ENCODE data around the gene MYEF2.

The MYEF2 gene, protein sequence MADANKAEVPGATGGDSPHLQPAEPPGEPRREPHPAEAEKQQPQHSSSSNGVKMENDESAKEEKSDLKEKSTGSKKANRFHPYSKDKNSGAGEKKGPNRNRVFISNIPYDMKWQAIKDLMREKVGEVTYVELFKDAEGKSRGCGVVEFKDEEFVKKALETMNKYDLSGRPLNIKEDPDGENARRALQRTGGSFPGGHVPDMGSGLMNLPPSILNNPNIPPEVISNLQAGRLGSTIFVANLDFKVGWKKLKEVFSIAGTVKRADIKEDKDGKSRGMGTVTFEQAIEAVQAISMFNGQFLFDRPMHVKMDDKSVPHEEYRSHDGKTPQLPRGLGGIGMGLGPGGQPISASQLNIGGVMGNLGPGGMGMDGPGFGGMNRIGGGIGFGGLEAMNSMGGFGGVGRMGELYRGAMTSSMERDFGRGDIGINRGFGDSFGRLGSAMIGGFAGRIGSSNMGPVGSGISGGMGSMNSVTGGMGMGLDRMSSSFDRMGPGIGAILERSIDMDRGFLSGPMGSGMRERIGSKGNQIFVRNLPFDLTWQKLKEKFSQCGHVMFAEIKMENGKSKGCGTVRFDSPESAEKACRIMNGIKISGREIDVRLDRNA

GRCh38 chr15:48177766-48178647 is at the start of gene MYEF2:
TSS of gene MYEF2 (minus strand) at chr15:48178295. CDS start at chr15:48178237, 58 bp downstream.
- Histone ChIP-seq H3K36me3 (ENCODE audit: insufficient read depth, low read length) (no peaks in the 10 kb centered on the region), H3K4me1 (ENCODE audit: insufficient read depth, low read length) (peaks cover 12% of the 10 kb centered on the region; the same call in 1 of the 2 replicates), H3K9ac (ENCODE audit: low read depth, low read length) (peak within 1 kb of the TSS; percentile 88), H3K9me3 (ENCODE audit: control insufficient read depth, insufficient read depth, low read length) (no peaks in the 10 kb centered on the region)

DNA sequence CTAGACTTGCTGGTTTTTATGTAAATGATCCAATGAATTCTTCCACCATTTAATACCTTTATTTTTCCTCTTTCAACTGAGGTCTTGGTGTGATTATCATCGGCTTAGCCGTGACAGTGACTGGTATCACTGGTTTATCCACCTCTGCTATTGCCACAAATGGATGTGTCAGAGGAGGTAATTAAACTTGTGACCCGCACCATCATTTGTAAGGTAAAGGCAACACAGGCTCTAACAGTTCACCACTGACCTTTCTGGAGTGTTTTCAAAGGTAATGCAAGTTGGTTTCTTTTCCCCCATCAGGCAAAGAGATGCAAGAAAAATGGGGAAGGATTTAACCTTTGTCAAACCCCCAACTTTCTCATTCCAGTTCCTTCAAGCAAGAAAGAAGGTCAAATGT is 47.7 kb upstream of the MYEF2 start:
- Histone ChIP-seq H3K9ac (ENCODE audit: low read depth, low read length) (no peak overlapping the region), H3K36me3 (ENCODE audit: insufficient read depth, low read length) (no peaks in the 10 kb centered on the region), H3K4me1 (ENCODE audit: insufficient read depth, low read length) (no peaks in the 10 kb centered on the region), H3K9me3 (ENCODE audit: control insufficient read depth, insufficient read depth, low read length) (no peaks in the 10 kb centered on the region)

- H3K9ac ChIP-seq (ENCODE audit: low read depth, low read length), result no peak overlapping the region
- H3K36me3 ChIP-seq (ENCODE audit: insufficient read depth, low read length), result no peaks in the 10 kb centered on the region
- no peaks in the 10 kb centered on the region for H3K9me3 ChIP-seq (ENCODE audit: control insufficient read depth, insufficient read depth, low read length)
- no peaks in the 10 kb centered on the region for H3K4me1 ChIP-seq (ENCODE audit: insufficient read depth, low read length)
Observed at GRCh38 chr15:48222627-48223026, 44.5 kb upstream of the MYEF2 start.

DNA sequence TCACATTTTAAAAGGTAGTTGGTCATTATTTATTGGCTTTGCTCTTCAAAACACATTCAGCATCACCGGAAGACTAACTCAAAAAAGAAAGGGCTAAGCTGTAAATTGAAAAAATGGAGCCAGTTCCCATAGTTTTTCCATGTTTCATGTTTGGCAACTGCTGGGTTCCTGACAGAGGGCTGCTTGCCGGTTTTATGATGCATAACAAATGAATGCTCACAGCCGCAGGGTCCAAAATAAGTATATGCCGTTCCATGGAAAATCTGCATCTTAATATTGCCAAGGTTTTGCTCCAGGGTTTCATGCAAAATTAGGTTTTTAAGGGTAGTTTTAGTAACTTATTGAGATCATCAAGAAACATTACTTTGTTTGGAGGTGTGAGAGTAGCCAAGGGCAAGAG is 43.8 kb upstream of the MYEF2 start:
- Histone ChIP-seq H3K9me3 (ENCODE audit: control insufficient read depth, insufficient read depth, low read length) (no peaks in the 10 kb centered on the region), H3K4me1 (ENCODE audit: insufficient read depth, low read length) (no peaks in the 10 kb centered on the region), H3K9ac (ENCODE audit: low read depth, low read length) (no peak overlapping the region), H3K36me3 (ENCODE audit: insufficient read depth, low read length) (no peaks in the 10 kb centered on the region)

DNA sequence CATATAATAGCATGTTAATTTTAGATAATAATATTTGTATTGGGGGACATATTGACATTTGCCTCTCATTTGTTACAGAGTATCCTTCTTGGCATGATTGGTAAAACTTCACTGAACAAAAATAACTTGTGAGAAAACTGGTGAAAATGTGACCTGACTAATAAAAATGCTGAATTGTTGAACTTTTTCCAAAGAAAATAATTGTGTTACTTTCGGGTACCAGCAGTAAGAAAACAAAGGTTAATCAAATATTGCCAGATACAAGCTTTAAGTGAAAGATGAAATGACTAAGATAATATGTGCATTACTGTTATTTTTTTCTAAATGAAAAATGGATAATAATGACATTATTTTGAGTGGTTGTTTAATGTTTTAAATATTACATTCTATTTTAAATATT is 43.2 kb upstream of the MYEF2 start:
- Histone ChIP-seq H3K9me3 (ENCODE audit: control insufficient read depth, insufficient read depth, low read length) (no peaks in the 10 kb centered on the region), H3K9ac (ENCODE audit: low read depth, low read length) (no peak overlapping the region), H3K36me3 (ENCODE audit: insufficient read depth, low read length) (no peaks in the 10 kb centered on the region), H3K4me1 (ENCODE audit: insufficient read depth, low read length) (no peaks in the 10 kb centered on the region)

DNA sequence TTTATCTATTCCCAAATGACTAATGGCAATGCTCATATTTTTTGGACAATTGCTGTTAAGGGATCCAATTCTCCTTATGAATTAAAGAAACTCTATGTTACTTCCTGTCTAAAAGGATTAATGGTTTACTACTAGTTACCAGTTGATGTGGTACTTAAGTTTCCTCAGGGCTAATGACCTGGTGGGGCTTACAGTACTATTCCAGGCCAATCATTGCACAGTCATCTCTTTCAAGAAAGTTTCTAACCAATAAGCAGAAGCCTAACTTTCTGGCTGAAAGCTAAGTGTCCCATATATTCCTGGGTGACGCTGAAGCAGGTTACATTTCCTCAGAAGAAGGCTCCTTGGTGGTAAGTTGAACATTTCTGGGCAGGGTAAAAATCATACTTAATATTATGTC is 27.9 kb upstream of the MYEF2 start, which contains the start of gene SLC12A1:
Gene SLC12A1 (plus strand): TSS at position 322 of the 400 bp plus-strand sequence. CDS start 1,418 bp downstream, outside the sequence.
- Histone ChIP-seq H3K9ac (ENCODE audit: low read depth, low read length) (no peak within 1 kb of the TSS), H3K36me3 (ENCODE audit: insufficient read depth, low read length) (no peaks in the 10 kb centered on the region), H3K9me3 (ENCODE audit: control insufficient read depth, insufficient read depth, low read length) (no peaks in the 10 kb centered on the region), H3K4me1 (ENCODE audit: insufficient read depth, low read length) (0 out of 2 replicates have a peak, but pooled peaks cover 3% of the 10 kb centered on the region)

DNA sequence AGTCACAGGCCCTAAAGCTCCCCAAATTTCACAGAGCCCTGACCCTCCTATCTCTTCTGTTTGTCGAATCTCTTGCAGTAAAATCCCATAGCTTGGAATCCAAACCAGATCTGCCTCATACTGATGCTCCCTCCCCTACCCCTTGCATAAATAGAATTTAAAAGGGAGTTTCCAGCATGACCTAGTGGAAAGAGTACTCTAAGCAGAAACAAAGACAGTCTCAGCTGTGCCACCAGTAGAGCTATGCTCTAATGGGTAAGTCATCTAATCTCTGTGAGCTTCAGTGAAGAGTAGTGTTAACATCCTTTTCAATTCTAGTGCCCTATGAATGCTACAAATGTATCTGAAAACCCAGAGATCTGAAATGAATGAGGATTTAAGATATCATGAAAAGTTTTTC is 24.0 kb upstream of the MYEF2 start:
- H3K4me1 ChIP-seq (ENCODE audit: insufficient read depth, low read length), result 0 out of 2 replicates have a peak, but pooled peaks cover 3% of the 10 kb centered on the region
- H3K9me3 ChIP-seq (ENCODE audit: control insufficient read depth, insufficient read depth, low read length), result no peaks in the 10 kb centered on the region
- H3K9ac ChIP-seq (ENCODE audit: low read depth, low read length), result no peak overlapping the region
- H3K36me3 ChIP-seq (ENCODE audit: insufficient read depth, low read length), result no peaks in the 10 kb centered on the region

DNA sequence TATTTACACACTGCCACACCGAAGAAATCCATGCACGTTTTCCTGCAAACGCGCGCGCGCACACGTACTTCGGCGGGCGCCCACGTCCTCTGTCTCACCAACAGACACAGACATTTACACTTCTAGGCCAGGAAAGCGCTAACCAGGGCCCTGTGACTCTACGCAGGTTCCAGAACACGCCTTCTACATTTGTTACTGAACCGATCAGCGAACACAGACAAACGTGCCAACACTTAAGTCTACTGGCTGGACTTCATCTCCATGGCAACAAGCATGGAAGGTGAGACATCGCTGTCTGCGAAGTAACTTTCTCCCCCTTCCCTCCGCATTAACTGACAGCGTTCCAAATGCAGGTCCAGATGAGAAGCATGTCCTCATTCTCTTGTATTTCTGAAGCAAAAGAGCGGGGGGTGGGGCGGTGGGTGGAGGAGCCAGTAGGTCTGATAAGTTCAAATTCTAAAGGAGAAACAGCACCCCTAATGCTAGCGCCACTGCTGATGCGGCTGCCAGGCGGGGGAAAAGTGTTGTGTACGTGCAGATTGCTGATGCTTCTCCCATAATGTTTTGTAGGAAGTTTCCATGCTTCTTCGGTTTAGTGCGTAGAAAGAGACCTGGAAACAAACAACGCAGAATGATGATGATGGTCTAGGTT is 13.6 kb upstream of the MYEF2 start, which contains the start of gene CTXN2:
Gene CTXN2 (plus strand): TSS at position 92 of the 652 bp plus-strand sequence. CDS start 9,636 bp downstream, outside the sequence.
- Histone ChIP-seq H3K36me3 (ENCODE audit: insufficient read depth, low read length) (no peaks in the 10 kb centered on the region), H3K9me3 (ENCODE audit: control insufficient read depth, insufficient read depth, low read length) (no peaks in the 10 kb centered on the region), H3K9ac (ENCODE audit: low read depth, low read length) (peak within 1 kb of the TSS; percentile 34; the same call in 1 of the 2 replicates), H3K4me1 (ENCODE audit: insufficient read depth, low read length) (no peaks in the 10 kb centered on the region)

DNA sequence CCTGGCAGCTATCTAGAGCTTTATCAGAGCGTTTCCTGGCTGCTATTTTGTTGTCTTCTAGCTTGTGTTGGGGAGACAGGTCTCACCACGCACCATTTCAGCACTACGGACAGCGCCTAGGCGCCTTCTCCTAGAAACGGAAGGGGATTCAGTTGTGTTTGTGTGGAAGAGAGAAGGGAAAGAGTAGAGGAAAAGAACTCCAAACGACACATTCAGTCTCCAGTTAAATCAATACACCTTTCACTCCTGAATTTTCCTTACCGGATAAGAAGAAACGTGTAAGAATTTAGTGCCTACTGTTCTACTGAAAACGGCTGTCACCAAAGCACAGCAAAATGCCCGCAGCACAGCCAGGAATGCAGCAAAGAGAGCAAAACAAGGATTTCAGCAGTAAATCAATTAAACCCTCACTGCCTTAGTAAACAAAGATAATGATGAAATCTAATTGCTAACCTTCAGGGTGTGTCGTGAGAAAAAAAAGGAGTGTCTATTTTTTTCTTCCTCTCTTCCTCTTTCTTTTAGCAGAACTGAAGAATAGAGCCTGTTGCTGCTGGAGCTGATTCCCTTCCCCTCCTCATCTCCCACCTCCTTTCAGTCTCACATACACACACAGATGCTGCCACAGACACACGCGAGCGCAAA is 13.0 kb upstream of the MYEF2 start:
- Histone ChIP-seq H3K9ac (ENCODE audit: low read depth, low read length) (peak overlapping the region; percentile 34; the same call in 1 of the 2 replicates), H3K4me1 (ENCODE audit: insufficient read depth, low read length) (no peaks in the 10 kb centered on the region), H3K36me3 (ENCODE audit: insufficient read depth, low read length) (no peaks in the 10 kb centered on the region), H3K9me3 (ENCODE audit: control insufficient read depth, insufficient read depth, low read length) (no peaks in the 10 kb centered on the region)

GRCh38 chr15:48186271-48186670 is 8.2 kb upstream of the MYEF2 start:
- Histone ChIP-seq H3K9me3 (ENCODE audit: control insufficient read depth, insufficient read depth, low read length) (no peaks in the 10 kb centered on the region; the same call in none of the 2 replicates), H3K9ac (ENCODE audit: low read depth, low read length) (no peak overlapping the region), H3K36me3 (ENCODE audit: insufficient read depth, low read length) (no peaks in the 10 kb centered on the region), H3K4me1 (ENCODE audit: insufficient read depth, low read length) (no peaks in the 10 kb centered on the region)

DNA sequence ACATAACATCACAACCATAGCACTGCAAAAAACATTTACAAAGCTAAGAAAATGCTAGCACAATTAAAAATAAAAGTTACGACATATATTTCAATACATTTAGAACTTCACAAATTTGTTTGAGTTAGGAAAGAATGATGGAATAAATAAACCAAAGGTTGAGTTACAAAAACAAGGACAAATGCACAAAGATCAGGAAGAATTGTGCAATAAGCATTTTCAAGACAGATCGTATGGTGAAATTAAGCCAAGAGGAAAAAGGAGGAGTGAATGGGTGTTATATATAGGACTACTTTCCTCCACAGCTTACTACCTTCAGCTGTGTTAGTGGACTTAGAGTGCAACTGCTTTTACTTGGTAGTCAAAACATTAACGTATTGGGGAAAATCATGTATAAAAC is 7.4 kb upstream of the MYEF2 start:
- Histone ChIP-seq H3K9me3 (ENCODE audit: control insufficient read depth, insufficient read depth, low read length) (no peaks in the 10 kb centered on the region; the same call in none of the 2 replicates), H3K36me3 (ENCODE audit: insufficient read depth, low read length) (no peaks in the 10 kb centered on the region), H3K9ac (ENCODE audit: low read depth, low read length) (no peak overlapping the region), H3K4me1 (ENCODE audit: insufficient read depth, low read length) (no peaks in the 10 kb centered on the region)

DNA sequence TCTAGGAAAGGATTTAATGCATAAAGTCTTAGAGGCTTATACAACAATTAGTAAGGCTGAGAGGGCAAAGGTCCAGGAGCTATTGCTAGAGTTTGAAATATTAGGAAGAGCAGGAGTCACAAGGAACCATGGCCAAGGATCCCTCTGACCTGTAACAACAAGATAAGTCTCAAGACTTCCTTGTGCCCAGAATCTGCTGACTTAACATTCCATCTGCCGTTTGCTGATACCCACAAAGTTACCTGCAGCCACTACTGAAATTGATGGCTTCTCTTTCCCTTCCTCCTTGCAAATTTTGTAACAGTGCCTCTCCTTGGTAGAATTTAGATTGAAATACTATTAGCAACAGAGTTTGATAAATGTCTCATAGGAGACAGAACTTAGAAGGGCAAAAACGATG is 4.7 kb upstream of the MYEF2 start:
- Histone ChIP-seq H3K4me1 (ENCODE audit: insufficient read depth, low read length) (peaks cover 3% of the 10 kb centered on the region; the same call in 1 of the 2 replicates), H3K9ac (ENCODE audit: low read depth, low read length) (no peak overlapping the region), H3K9me3 (ENCODE audit: control insufficient read depth, insufficient read depth, low read length) (no peaks in the 10 kb centered on the region; the same call in none of the 2 replicates), H3K36me3 (ENCODE audit: insufficient read depth, low read length) (no peaks in the 10 kb centered on the region)

GRCh38 chr15:48178648-48178931 is 495 bp upstream of the MYEF2 start:
- H3K9ac ChIP-seq (ENCODE audit: low read depth, low read length), result peak overlapping the region; percentile 88
- H3K36me3 ChIP-seq (ENCODE audit: insufficient read depth, low read length), result no peaks in the 10 kb centered on the region
- H3K9me3 ChIP-seq (ENCODE audit: control insufficient read depth, insufficient read depth, low read length), result no peaks in the 10 kb centered on the region
- peaks cover 12% of the 10 kb centered on the region; the same call in 1 of the 2 replicates for H3K4me1 ChIP-seq (ENCODE audit: insufficient read depth, low read length)

All from ES-I3 (cell line).